Activated T-cell treated with anti-CD3 and anti-CD28 coated beads, Interleukin-2, amount 50 U/mL, for 24 hours (primary cell): ENCODE measurements around the gene IRF1.
"Not testable (repeated sequence)": the region's sequence is repeated elsewhere in the genome, so short reads cannot be mapped to it uniquely, and the experiment has no call there.

Experiments used
- DNase-seq: peaks from one replicate; pipeline ENCODE4 v3.0.0-alpha.2; 2020
- H3K27ac Mint-ChIP-seq: 2 replicates; pipeline ENCODE4 v1.8.0; 2020; ENCODE audit warnings: mild to moderate bottlenecking, mixed read lengths
- H3K27me3 Mint-ChIP-seq: 2 replicates; pipeline ENCODE4 v1.8.0; 2020; ENCODE audit warnings: mixed read lengths
- H3K36me3 Mint-ChIP-seq: 2 replicates; pipeline ENCODE4 v1.8.0; 2020; ENCODE audit warnings: low read depth, mixed read lengths
- H3K4me1 Mint-ChIP-seq: 2 replicates; pipeline ENCODE4 v1.8.0; 2020; ENCODE audit warnings: low read depth, mixed read lengths
- H3K4me3 Mint-ChIP-seq: 2 replicates; pipeline ENCODE4 v1.8.0; 2020; ENCODE audit warnings: mild to moderate bottlenecking, moderate library complexity, mixed read lengths
- H3K9me3 Mint-ChIP-seq: 2 replicates; pipeline ENCODE4 v1.8.0; 2020; ENCODE audit warnings: mixed read lengths

Gene IRF1

GRCh38 chr5:132486318-132487094, 4.1 kb downstream of the IRF1 start:
- Mint-ChIP-seq H3K9me3 (no peaks in the 10 kb centered on the region), H3K27ac (peak overlapping the region; percentile 98), H3K4me3 (peak overlapping the region; percentile 95), H3K36me3 (peaks cover 92% of the 10 kb centered on the region), H3K4me1 (peaks cover 69% of the 10 kb centered on the region), H3K27me3 (no peaks in the 10 kb centered on the region)
- DNase-seq, result peak; percentile 42

GRCh38 chr5:132485641-132486317, 4.8 kb downstream of the IRF1 start:
- peak overlapping the region; percentile 95 for H3K4me3 Mint-ChIP-seq
- H3K27ac Mint-ChIP-seq, result peak overlapping the region; percentile 98
- peak; percentile 44 for DNase-seq
- peaks cover 72% of the 10 kb centered on the region for H3K4me1 Mint-ChIP-seq
- H3K9me3 Mint-ChIP-seq, result no peaks in the 10 kb centered on the region
- peaks cover 95% of the 10 kb centered on the region for H3K36me3 Mint-ChIP-seq
- no peaks in the 10 kb centered on the region for H3K27me3 Mint-ChIP-seq

- H3K9me3 Mint-ChIP-seq, H3K27me3 Mint-ChIP-seq: not testable (repeated sequence)
- peaks cover 76% of the 10 kb centered on the region for H3K4me1 Mint-ChIP-seq
- H3K4me3 Mint-ChIP-seq, result peak overlapping the region; percentile 95
- peaks cover 93% of the 10 kb centered on the region for H3K36me3 Mint-ChIP-seq
- peak; percentile 44 for DNase-seq
- H3K27ac Mint-ChIP-seq, result peak overlapping the region; percentile 98
These were observed 5.5 kb downstream of the IRF1 start for GRCh38 chr5:132484876-132485640.

GRCh38 chr5:132484391-132484725, 6.2 kb downstream of the IRF1 start:
- no peaks in the 10 kb centered on the region for H3K27me3 Mint-ChIP-seq
- H3K9me3 Mint-ChIP-seq, result no peaks in the 10 kb centered on the region
- peak; percentile 35 for DNase-seq
- H3K36me3 Mint-ChIP-seq, result peaks cover 86% of the 10 kb centered on the region
- H3K4me3 Mint-ChIP-seq, result peak overlapping the region; percentile 95
- peak overlapping the region; percentile 98 for H3K27ac Mint-ChIP-seq
- H3K4me1 Mint-ChIP-seq, result peaks cover 82% of the 10 kb centered on the region

GRCh38 chr5:132483661-132484390, 6.7 kb downstream of the IRF1 start:
- peak; percentile 35 for DNase-seq
- Mint-ChIP-seq H3K9me3 (no peaks in the 10 kb centered on the region), H3K27me3 (no peaks in the 10 kb centered on the region), H3K36me3 (peaks cover 81% of the 10 kb centered on the region), H3K4me3 (peak overlapping the region; percentile 95), H3K27ac (peak overlapping the region; percentile 98), H3K4me1 (peaks cover 85% of the 10 kb centered on the region)

GRCh38 chr5:132483101-132483500, 7.5 kb downstream of the IRF1 start:
- Mint-ChIP-seq H3K4me1 (peaks cover 87% of the 10 kb centered on the region), H3K4me3 (no peak overlapping the region), H3K36me3 (peaks cover 74% of the 10 kb centered on the region), H3K9me3 (no peaks in the 10 kb centered on the region), H3K27me3 (no peaks in the 10 kb centered on the region), H3K27ac (peak overlapping the region; percentile 98)
- peak; percentile 33 for DNase-seq

- peaks cover 87% of the 10 kb centered on the region for H3K4me1 Mint-ChIP-seq
- peak overlapping the region; percentile 13 for H3K4me3 Mint-ChIP-seq
- H3K27ac Mint-ChIP-seq, result peak overlapping the region; percentile 83
- no peaks in the 10 kb centered on the region for H3K9me3 Mint-ChIP-seq
- H3K27me3 Mint-ChIP-seq, result no peaks in the 10 kb centered on the region
- peak; percentile 58 for DNase-seq
- H3K36me3 Mint-ChIP-seq, result peaks cover 62% of the 10 kb centered on the region
These were observed 8.9 kb downstream of the IRF1 start for GRCh38 chr5:132481596-132482211.

- Mint-ChIP-seq H3K27me3 (no peaks in the 10 kb centered on the region), H3K4me1 (peaks cover 85% of the 10 kb centered on the region), H3K27ac (peak overlapping the region; percentile 83), H3K4me3 (peak overlapping the region; percentile 13), H3K9me3 (no peaks in the 10 kb centered on the region), H3K36me3 (peaks cover 58% of the 10 kb centered on the region)
- peak; percentile 69 for DNase-seq
These were observed 9.5 kb downstream of the IRF1 start for GRCh38 chr5:132480893-132481595.

- Mint-ChIP-seq H3K9me3 (no peaks in the 10 kb centered on the region), H3K36me3 (peaks cover 56% of the 10 kb centered on the region), H3K27me3 (no peaks in the 10 kb centered on the region), H3K27ac (peak overlapping the region; percentile 83), H3K4me1 (peaks cover 82% of the 10 kb centered on the region), H3K4me3 (peak overlapping the region; percentile 6)
- DNase-seq, result no peak
These were observed 10.1 kb downstream of the IRF1 start for GRCh38 chr5:132480546-132480892.

GRCh38 chr5:132480042-132480441, 10.5 kb downstream of the IRF1 start:
- Mint-ChIP-seq H3K27me3 (no peaks in the 10 kb centered on the region), H3K36me3 (peaks cover 51% of the 10 kb centered on the region), H3K4me1 (peaks cover 79% of the 10 kb centered on the region), H3K9me3 (no peaks in the 10 kb centered on the region), H3K4me3 (peak overlapping the region; percentile 6), H3K27ac (peak overlapping the region; percentile 83)
- peak; percentile 60 for DNase-seq

GRCh38 chr5:132479111-132479951, 11.2 kb downstream of the IRF1 start:
- peak overlapping the region; percentile 83 for H3K27ac Mint-ChIP-seq
- H3K27me3 Mint-ChIP-seq, result no peaks in the 10 kb centered on the region
- peaks cover 79% of the 10 kb centered on the region for H3K4me1 Mint-ChIP-seq
- DNase-seq, result peak; percentile 52
- peaks cover 44% of the 10 kb centered on the region for H3K36me3 Mint-ChIP-seq
- H3K4me3 Mint-ChIP-seq, result no peak overlapping the region
- H3K9me3 Mint-ChIP-seq, result no peaks in the 10 kb centered on the region

GRCh38 chr5:132478366-132478871, 12.2 kb downstream of the IRF1 start:
- Mint-ChIP-seq H3K4me1 (peaks cover 75% of the 10 kb centered on the region), H3K4me3 (no peak overlapping the region), H3K36me3 (peaks cover 35% of the 10 kb centered on the region), H3K9me3 (no peaks in the 10 kb centered on the region), H3K27me3 (no peaks in the 10 kb centered on the region), H3K27ac (peak overlapping the region; percentile 83)
- peak; percentile 46 for DNase-seq
